ENCODE measurements around the gene NTM.

DNA sequence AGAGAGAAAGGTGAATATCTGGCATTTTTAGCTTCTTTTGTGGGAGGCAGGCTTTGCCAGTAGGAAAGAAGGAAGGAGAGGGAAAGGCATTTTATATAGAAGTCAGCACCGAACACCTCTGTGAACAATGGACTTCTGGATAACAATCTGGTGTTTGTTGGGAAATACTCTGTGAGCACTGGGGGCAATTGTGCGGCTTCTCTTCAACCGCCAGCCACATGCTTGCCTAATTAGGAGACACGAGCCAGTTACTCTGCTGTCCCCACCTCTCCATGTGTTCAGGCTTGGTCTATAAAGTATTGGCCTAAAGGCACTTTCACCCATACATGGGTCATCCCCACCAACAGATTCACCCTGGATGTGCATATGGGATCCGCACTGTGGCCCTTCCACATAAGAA is 523.6 kb downstream of the NTM start:
- TF ChIP-seq, protein P1, sequence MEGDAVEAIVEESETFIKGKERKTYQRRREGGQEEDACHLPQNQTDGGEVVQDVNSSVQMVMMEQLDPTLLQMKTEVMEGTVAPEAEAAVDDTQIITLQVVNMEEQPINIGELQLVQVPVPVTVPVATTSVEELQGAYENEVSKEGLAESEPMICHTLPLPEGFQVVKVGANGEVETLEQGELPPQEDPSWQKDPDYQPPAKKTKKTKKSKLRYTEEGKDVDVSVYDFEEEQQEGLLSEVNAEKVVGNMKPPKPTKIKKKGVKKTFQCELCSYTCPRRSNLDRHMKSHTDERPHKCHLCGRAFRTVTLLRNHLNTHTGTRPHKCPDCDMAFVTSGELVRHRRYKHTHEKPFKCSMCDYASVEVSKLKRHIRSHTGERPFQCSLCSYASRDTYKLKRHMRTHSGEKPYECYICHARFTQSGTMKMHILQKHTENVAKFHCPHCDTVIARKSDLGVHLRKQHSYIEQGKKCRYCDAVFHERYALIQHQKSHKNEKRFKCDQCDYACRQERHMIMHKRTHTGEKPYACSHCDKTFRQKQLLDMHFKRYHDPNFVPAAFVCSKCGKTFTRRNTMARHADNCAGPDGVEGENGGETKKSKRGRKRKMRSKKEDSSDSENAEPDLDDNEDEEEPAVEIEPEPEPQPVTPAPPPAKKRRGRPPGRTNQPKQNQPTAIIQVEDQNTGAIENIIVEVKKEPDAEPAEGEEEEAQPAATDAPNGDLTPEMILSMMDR (IDR thresholded peaks at IDR 0.05; ENCODE audit: low read length) = no peak
- no peak for TF ChIP-seq EZH2 (IDR thresholded peaks at IDR 0.05; ENCODE audit: borderline replicate concordance, low read length)

Data from OCI-LY1 (cell line).